ENCODE results near the gene PLEKHA1. TPM values are rescaled to one million over a fixed set of nuclear protein-coding genes. Genes with fewer than 3 reads are reported as not detected.

PLEKHA1 gene
- total RNA-seq, 1 donor from 2014 or later, result 44.3 TPM

- Mint-ChIP-seq H3K36me3 (ENCODE audit: insufficient read depth) (no peaks in the 10 kb centered on the region), H3K4me3 (ENCODE audit: low read depth) (no peak overlapping the region), H3K4me1 (ENCODE audit: low read depth) (peaks cover 11% of the 10 kb centered on the region), H3K9me3 (ENCODE audit: low read depth) (peaks cover 3% of the 10 kb centered on the region), H3K27ac (no peak overlapping the region), H3K27me3 (peaks cover 12% of the 10 kb centered on the region)
- no peak for DNase-seq (ENCODE audit: low spot score, unreplicated experiment)
- no peak for TF ChIP-seq CTCF (IDR thresholded peaks at IDR 0.05; ENCODE audit: unreplicated experiment)
Observed at GRCh38 chr10:122480146-122480833, 105.8 kb downstream of the PLEKHA1 start.

GRCh38 chr10:122481296-122482056, 107.0 kb downstream of the PLEKHA1 start:
- Mint-ChIP-seq H3K4me3 (ENCODE audit: low read depth) (no peak overlapping the region), H3K27ac (no peak overlapping the region), H3K4me1 (ENCODE audit: low read depth) (no peaks in the 10 kb centered on the region), H3K36me3 (ENCODE audit: insufficient read depth) (no peaks in the 10 kb centered on the region), H3K9me3 (ENCODE audit: low read depth) (peaks cover 3% of the 10 kb centered on the region), H3K27me3 (peaks cover 15% of the 10 kb centered on the region)
- TF ChIP-seq CTCF (IDR thresholded peaks at IDR 0.05; ENCODE audit: unreplicated experiment), result no peak
- no peak for DNase-seq (ENCODE audit: low spot score, unreplicated experiment)

Small RNA genes within 50 kb of the gene (microRNA-seq; reads per million reads assigned to microRNA genes)
- gene MIR3941 (ENCODE audit: borderline number of aligned reads, unreplicated experiment), result not detected

Other genes starting within 250 kb of the PLEKHA1 start
- not detected in 2 replicates for gene BTBD16, start 103.4 kb upstream of the PLEKHA1 start, total RNA-seq
- gene ARMS2, start 79.9 kb downstream of the PLEKHA1 start, total RNA-seq, result not detected in 2 replicates
- gene HTRA1, start 86.8 kb downstream of the PLEKHA1 start, total RNA-seq, result 3.5 and 6.3 TPM in 2 replicates
- gene DMBT1, start 186.0 kb downstream of the PLEKHA1 start, total RNA-seq, result 0.64 and 1.0 TPM in 2 replicates

All from progenitor cell of endocrine pancreas (in vitro differentiated cells).